T-helper 17 cell (primary cell): ENCODE measurements around the gene FCRL5. TPM values are rescaled to one million over a fixed set of nuclear protein-coding genes. Genes with fewer than 3 reads are reported as not detected.

ENCODE experiments used
- ATAC-seq: fragments of 150-1000 bp; cut with Tn5 transposase; 2 replicates; pipeline ENCODE4 v1.10.0; 2021; ENCODE audit warnings: mild to moderate bottlenecking, moderate library complexity
- DNase-seq, 3 donors: peaks; one replicate each; pipeline versions ENCODE4 v3.0.0 to v3.0.0-alpha.2; 2020 to 2021
- H3K9me3 ChIP-seq: one replicate; pipeline ENCODE4 v1.7.0; 2013; ENCODE audit warnings: low read length, mild to moderate bottlenecking; ENCODE audit not compliant: control insufficient read depth, poor library complexity, severe bottlenecking
- H3K27ac Mint-ChIP-seq: one replicate; pipeline ENCODE4 v1.8.0; 2022; ENCODE audit warnings: mild to moderate bottlenecking, moderate library complexity, mixed read lengths
- H3K27me3 Mint-ChIP-seq: one replicate; pipeline ENCODE4 v1.8.0; 2022; ENCODE audit warnings: mixed read lengths
- H3K36me3 Mint-ChIP-seq: one replicate; pipeline ENCODE4 v1.8.0; 2022; ENCODE audit warnings: low read depth, mixed read lengths
- H3K4me1 Mint-ChIP-seq: one replicate; pipeline ENCODE4 v1.8.0; 2022; ENCODE audit warnings: mild to moderate bottlenecking, mixed read lengths
- H3K4me3 Mint-ChIP-seq: one replicate; pipeline ENCODE4 v1.8.0; 2022; ENCODE audit warnings: mild to moderate bottlenecking, moderate library complexity, mixed read lengths
- total RNA-seq, 4 donors: library from RNA in 2 of 4; stranded (reverse) in 2 of 4; gene quantifications; one replicate each; pipeline ENCODE4 v1.2.3 and lab custom pipeline; 2022 to 2026

The FCRL5 gene
- total RNA-seq, 2 donors from 2014 or later: 3.2 TPM; not detected in 1

DNA sequence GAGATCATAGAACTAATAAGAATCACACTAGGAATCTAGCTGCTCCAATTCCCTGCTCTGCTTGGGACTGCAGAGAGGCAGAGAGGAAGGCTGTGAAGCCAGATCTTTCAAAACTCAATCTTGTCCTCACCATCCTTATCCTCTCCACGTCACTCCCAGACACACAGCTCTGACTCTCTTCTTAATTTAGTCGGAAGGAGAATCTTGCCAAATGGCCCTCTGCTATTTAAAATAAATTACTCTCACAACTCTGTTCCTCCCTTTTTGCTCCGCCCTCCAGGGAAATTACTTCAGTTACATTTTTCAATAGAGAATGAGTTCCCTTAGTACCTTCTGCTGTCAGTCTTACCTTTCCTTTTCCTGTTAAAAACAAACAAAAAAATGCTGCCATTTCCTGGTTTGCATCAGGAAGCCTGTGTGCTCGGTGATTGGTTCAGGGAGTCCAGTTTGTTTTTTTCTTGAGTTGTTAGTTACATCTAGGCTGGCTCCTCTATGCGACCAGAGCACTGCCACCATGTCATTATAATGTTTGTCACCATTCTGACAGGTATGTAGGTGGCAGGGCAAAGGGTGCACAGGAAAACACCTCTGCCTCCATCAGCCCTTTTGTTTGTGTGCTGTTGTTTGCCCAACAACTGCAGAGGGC lies 80.1 kb downstream of the FCRL5 start:
- DNase-seq (no peak), ATAC-seq (no peak)
- H3K4me1 Mint-ChIP-seq: peaks cover 5% of the 10 kb centered on the region
- no peaks in the 10 kb centered on the region for H3K36me3 Mint-ChIP-seq
- H3K9me3 ChIP-seq: no peaks in the 10 kb centered on the region
- peaks cover 30% of the 10 kb centered on the region for H3K27me3 Mint-ChIP-seq
- no peak overlapping the region for H3K27ac Mint-ChIP-seq
- H3K4me3 Mint-ChIP-seq: no peak overlapping the region

DNA sequence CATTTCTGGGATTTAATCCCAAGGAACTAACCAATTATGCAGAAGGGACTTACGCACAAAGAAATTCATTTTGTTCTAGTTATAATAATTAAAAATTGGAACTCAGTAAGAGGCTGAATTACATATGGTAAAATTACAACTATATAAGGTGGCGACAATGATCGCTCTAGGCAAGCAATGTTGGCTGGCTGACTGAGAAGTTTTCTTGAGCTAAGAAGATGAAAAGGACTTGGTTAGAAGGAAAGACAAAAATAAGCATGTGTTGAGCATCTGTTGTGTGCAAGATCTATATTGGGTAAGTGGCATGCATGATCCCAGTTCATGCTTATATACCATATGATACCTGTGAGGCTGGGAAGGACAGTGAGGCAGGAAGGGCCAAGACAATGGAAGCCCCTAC lies 80.8 kb downstream of the FCRL5 start:
- ATAC-seq (no peak), DNase-seq (no peak)
- no peaks in the 10 kb centered on the region for H3K9me3 ChIP-seq
- H3K36me3 Mint-ChIP-seq: no peaks in the 10 kb centered on the region
- H3K4me1 Mint-ChIP-seq: peaks cover 5% of the 10 kb centered on the region
- no peak overlapping the region for H3K4me3 Mint-ChIP-seq
- no peak overlapping the region for H3K27ac Mint-ChIP-seq
- H3K27me3 Mint-ChIP-seq: peaks cover 32% of the 10 kb centered on the region

DNA sequence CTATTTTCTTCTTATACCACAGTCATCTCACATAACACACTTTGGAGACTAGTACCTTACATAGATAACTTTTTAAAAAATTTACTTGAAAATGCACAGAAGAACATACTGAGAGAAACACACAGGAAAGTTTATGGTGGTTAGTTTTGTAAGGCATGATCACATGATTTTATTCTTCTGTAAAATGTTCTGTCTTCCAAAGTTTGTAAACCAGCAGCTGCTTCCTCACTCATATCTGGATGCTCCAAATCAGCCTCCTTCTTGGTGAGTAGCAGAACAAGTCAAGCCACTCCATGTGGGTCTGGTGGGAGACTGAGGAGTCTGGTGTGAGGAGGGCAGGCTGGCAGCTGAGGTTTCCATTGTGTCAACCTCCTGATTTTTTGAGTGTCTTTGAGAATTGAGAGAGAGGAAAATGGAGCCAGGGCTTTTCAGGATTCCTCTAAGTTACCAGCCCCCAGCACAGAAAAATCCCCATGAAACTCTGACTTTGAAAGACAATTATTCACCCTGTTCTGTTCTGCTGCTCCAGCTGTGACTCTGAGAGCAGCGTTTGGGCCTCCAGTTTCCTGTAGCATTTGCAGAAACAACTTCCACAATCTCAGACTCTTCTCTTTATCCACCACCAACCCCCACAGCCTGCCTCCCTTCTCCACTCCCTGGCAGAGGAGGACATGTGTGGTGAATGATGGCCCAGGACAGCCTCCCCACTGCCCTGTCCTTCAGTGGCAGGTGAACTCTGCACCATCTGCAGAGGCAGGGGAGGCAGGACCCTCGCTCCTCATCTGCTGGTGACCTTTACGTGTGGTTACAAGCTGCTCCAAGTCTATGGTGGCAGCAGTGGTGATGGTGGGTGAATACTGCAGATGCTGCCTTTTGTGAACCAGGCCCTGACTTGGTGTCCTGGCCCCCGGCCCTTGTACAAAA lies 82.3 kb downstream of the FCRL5 start:
- H3K9me3 ChIP-seq: no peaks in the 10 kb centered on the region
- H3K27ac Mint-ChIP-seq: no peak overlapping the region
- no peak for DNase-seq
- ATAC-seq: no peak
- peak overlapping the region; percentile 43 for H3K4me3 Mint-ChIP-seq
- peaks cover 5% of the 10 kb centered on the region for H3K4me1 Mint-ChIP-seq
- H3K27me3 Mint-ChIP-seq: peaks cover 43% of the 10 kb centered on the region
- no peaks in the 10 kb centered on the region for H3K36me3 Mint-ChIP-seq

DNA sequence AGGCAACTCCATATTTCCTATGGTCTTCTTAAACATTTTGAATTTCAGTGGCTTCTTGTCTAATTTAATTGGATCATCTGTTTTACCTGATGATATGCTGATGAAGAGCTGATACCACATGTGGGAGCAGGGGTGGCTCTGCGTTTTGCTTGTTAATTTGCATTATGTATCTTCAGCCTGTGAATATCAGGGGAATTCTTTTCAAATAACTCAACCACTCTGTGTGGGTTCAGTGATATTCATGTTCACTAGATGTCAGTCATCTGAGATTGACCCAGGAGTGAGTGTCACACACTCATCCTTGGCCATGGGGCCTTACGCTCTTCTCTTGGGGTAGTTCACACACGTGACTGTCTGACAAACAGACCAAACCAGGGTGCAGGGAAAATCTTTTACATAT lies 83.0 kb downstream of the FCRL5 start:
- Mint-ChIP-seq H3K27me3 (peaks cover 46% of the 10 kb centered on the region), H3K4me1 (peaks cover 5% of the 10 kb centered on the region), H3K36me3 (no peaks in the 10 kb centered on the region), H3K27ac (no peak overlapping the region), H3K4me3 (no peak overlapping the region)
- DNase-seq: no peak
- no peaks in the 10 kb centered on the region for H3K9me3 ChIP-seq
- ATAC-seq: no peak

DNA sequence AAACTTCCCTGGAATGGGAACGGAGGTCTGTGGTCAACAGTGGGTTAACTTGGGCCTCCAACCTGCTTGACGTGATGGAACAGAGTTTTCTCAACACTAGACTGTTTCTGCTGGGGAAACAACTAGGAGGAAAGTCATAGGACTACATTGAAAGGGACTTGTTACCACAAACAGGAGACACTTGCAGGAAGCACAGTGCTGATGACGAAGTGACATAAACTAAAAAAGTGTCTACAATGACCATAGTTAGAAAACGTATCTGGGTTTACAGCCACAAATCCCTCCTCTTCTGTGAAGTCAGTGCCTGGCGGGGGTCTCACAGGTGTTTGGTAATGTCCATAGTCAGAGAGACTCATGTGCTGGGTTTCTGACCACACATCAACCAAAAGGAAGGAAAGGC lies 86.3 kb downstream of the FCRL5 start:
- Mint-ChIP-seq H3K36me3 (no peaks in the 10 kb centered on the region), H3K27ac (no peak overlapping the region), H3K4me1 (no peaks in the 10 kb centered on the region), H3K4me3 (no peak overlapping the region), H3K27me3 (peaks cover 39% of the 10 kb centered on the region)
- H3K9me3 ChIP-seq: no peaks in the 10 kb centered on the region
- DNase-seq (no peak), ATAC-seq (no peak)

Other genes starting within 250 kb of the FCRL5 start
- gene FCRL4, start 45.6 kb upstream of the FCRL5 start, total RNA-seq: not detected
- 1 to 10 TPM; 3.4 to 8.8 TPM for gene FCRL3, start 148.3 kb upstream of the FCRL5 start, total RNA-seq
- gene FCRL2, start 224.6 kb upstream of the FCRL5 start, total RNA-seq: 1 to 10 TPM in 1 of 2 donors, under 1 TPM in 1; 0.44 to 3.9 TPM